Measurements from ENCODE around the gene TOX2. TPM values are rescaled to one million over a fixed set of nuclear protein-coding genes. Genes with fewer than 3 reads are reported as not detected.

The TOX2 gene
- total RNA-seq, 1 experiment from 2014 or later = 1.7 TPM

DNA sequence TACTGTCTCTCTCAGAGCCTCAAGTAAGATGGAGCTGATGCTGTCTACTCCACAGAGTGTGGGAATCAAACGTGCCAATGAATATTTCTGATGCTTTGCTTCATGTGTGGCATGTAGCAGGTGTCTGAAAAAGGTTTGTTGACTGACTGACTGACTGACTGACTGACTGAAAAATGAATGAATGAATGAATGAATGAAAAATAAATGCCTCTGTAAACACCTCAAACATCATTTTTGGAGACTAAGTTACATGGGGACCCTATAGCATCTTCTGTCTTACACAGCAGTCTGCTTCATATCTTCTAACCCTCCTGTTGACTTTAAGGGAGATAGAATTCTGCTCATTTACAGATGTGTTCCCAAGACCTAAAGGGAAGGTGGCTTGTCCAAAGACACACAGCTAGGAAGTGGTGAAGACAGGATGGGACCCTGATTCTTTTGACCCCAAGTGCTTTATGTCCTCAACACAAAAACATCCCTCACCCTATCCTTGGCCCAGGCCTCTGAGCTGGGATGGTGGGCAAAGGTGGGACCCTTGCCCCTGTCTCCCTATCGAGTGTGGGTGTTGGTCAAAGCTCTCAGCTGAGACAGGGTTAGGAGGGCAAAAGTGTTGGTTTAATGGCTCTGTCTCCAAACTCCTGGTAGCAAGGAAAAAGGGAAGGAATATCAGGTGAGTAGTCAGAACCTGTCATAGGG is 104.4 kb downstream of the TOX2 start:
- H3K4me2 ChIP-seq (ENCODE audit: insufficient read depth, insufficient read length, low read length) = no peak overlapping the region
- no peak overlapping the region for H2BK20ac ChIP-seq (ENCODE audit: low read depth, low read length, poor library complexity, severe bottlenecking)
- no peak for DNase-seq
- no peak overlapping the region for H2AFZ ChIP-seq (ENCODE audit: low read length)
- H3K27me3 ChIP-seq (ENCODE audit: insufficient read depth, low read length) = no peaks in the 10 kb centered on the region
- no peak overlapping the region for H3K18ac ChIP-seq (ENCODE audit: insufficient read length, low read depth, low read length)
- no peak overlapping the region for H4K8ac ChIP-seq (replicated peaks; ENCODE audit: insufficient read length, low read depth, low read length)
- no peaks in the 10 kb centered on the region for H3K79me1 ChIP-seq (ENCODE audit: insufficient read depth, low read depth, low read length, poor library complexity, severe bottlenecking)
- H4K91ac ChIP-seq (ENCODE audit: insufficient read length, low read depth, low read length) = no peak overlapping the region
- no peaks in the 10 kb centered on the region for H3K9me3 ChIP-seq (ENCODE audit: control insufficient read depth, low read depth, low read length)
- H4K5ac ChIP-seq (ENCODE audit: insufficient read length, low read depth, low read length) = no peak overlapping the region
- TF ChIP-seq, protein P1, sequence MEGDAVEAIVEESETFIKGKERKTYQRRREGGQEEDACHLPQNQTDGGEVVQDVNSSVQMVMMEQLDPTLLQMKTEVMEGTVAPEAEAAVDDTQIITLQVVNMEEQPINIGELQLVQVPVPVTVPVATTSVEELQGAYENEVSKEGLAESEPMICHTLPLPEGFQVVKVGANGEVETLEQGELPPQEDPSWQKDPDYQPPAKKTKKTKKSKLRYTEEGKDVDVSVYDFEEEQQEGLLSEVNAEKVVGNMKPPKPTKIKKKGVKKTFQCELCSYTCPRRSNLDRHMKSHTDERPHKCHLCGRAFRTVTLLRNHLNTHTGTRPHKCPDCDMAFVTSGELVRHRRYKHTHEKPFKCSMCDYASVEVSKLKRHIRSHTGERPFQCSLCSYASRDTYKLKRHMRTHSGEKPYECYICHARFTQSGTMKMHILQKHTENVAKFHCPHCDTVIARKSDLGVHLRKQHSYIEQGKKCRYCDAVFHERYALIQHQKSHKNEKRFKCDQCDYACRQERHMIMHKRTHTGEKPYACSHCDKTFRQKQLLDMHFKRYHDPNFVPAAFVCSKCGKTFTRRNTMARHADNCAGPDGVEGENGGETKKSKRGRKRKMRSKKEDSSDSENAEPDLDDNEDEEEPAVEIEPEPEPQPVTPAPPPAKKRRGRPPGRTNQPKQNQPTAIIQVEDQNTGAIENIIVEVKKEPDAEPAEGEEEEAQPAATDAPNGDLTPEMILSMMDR (conservative IDR thresholded peaks at IDR 0.05) = no peak
- no peak overlapping the region for H3K9ac ChIP-seq (ENCODE audit: extremely low read depth, insufficient read length, low read length)
- H3K4me1 ChIP-seq (ENCODE audit: insufficient read depth, low read length) = no peaks in the 10 kb centered on the region
- H3K9me3 Mint-ChIP-seq = no peaks in the 10 kb centered on the region
- H2BK5ac ChIP-seq (ENCODE audit: insufficient read length, low read length) = no peak overlapping the region
- no peak overlapping the region for H2BK120ac ChIP-seq (ENCODE audit: low read depth, low read length, poor library complexity, severe bottlenecking)
- no peak overlapping the region for H3K4ac ChIP-seq (ENCODE audit: low read depth, low read length)
- no peak overlapping the region for H3K4me3 Mint-ChIP-seq
- no peak overlapping the region for H3K27ac ChIP-seq (ENCODE audit: insufficient read length, low read depth, low read length)
- no peak overlapping the region for H2AK5ac ChIP-seq (ENCODE audit: insufficient read length, low read length)
- no peak overlapping the region; a peak in 1 of 7 replicates for H3K27ac Mint-ChIP-seq
- H2BK15ac ChIP-seq (ENCODE audit: low read depth, low read length) = no peak overlapping the region
- H3K23ac ChIP-seq (ENCODE audit: insufficient read length, low read depth, low read length) = no peak overlapping the region
- peaks cover 2% of the 10 kb centered on the region for H3K27me3 Mint-ChIP-seq (ENCODE audit: low read depth)
- H4K20me1 ChIP-seq (ENCODE audit: control insufficient read depth, insufficient read depth, insufficient read length) = no peaks in the 10 kb centered on the region
- H3K36me3 Mint-ChIP-seq (ENCODE audit: insufficient read depth in 1 of 3, low read depth in 3 of 3) = no peaks in the 10 kb centered on the region
- H3K56ac ChIP-seq (ENCODE audit: insufficient read length, low read depth, low read length) = no peak overlapping the region
- no peaks in the 10 kb centered on the region for H3K23me2 ChIP-seq (ENCODE audit: insufficient read length, low read depth, low read length, poor library complexity, severe bottlenecking)
- no peaks in the 10 kb centered on the region for H3K79me2 ChIP-seq (ENCODE audit: insufficient read depth, low read length)
- peaks cover 14 to 20% of the 10 kb centered on the region in 2 experiments for H3K4me1 Mint-ChIP-seq
- H2BK12ac ChIP-seq (ENCODE audit: insufficient read length, low read depth, low read length) = no peak overlapping the region
- no peak overlapping the region for H3K14ac ChIP-seq (ENCODE audit: insufficient read depth, low read length)
- WGBS (ENCODE audit: extremely low coverage, insufficient read length, low lambda C conversion rate) = no CpG with 5 or more reads among the region's 2 CpGs
- no peak overlapping the region for H3T11ph ChIP-seq (ENCODE audit: low read length)
